Caco-2 (cell line): Measurements from ENCODE around the gene TOM1L1. TPM values are rescaled to one million over a fixed set of nuclear protein-coding genes. Genes with fewer than 3 reads are reported as not detected.
"Not testable (repeated sequence)": the region's sequence is repeated elsewhere in the genome, so short reads cannot be mapped to it uniquely, and the experiment has no call there.

Experiments
- BruUV-seq: library from RNA; stranded (reverse); fragments of 400-500 nt; replicated peaks from 2 replicates; lab custom pipeline; 2021; lab: Mats Ljungman, UMichigan
- CTCF ChIA-PET: fragments of 300-600 bp; sonication (Branson Sonifier 250); formaldehyde crosslinking; loops from one replicate; lab custom pipeline; 2022; ENCODE audit warnings: antibody characterized with exemption; lab: Charles Lee
- POLR2A ChIA-PET: fragments of 300-600 bp; sonication (Branson Sonifier 250); formaldehyde crosslinking; loops from one replicate; lab custom pipeline; 2022; ENCODE audit warnings: antibody characterized with exemption; lab: Charles Lee
- DNase-seq, 2 experiments: peaks; one replicate each; pipeline versions ENCODE4 v3.0.0 to v3.0.0-alpha.2; 2020 to 2022
- H3K27me3 ChIP-seq: replicated peaks from 2 replicates; pipeline ENCODE4 v1.6.0; 2011; ENCODE audit warnings: low read length; ENCODE audit not compliant: control insufficient read depth, insufficient read depth
- H3K36me3 ChIP-seq: 2 replicates; pipeline ENCODE4 v1.5.1; 2011; ENCODE audit warnings: low read length; ENCODE audit not compliant: control insufficient read depth, insufficient read depth
- H3K4me1 ChIP-seq: fragments of 250-450 bp; sonication (Bioruptor Pico); 2 replicates; pipeline ENCODE4 v1.5.1; 2020; ENCODE audit warnings: mild to moderate bottlenecking
- H3K4me3 ChIP-seq: 2 replicates; pipeline ENCODE4 v1.5.1; 2011; ENCODE audit warnings: low read depth, mild to moderate bottlenecking, control low read depth, low read length
- H3K9me3 ChIP-seq: fragments of 250-450 bp; sonication (Bioruptor Pico); 2 replicates; pipeline ENCODE4 v1.5.1; 2020; ENCODE audit warnings: mild to moderate bottlenecking, moderate library complexity
- H3K27ac Mint-ChIP-seq: one replicate; pipeline ENCODE4 v1.8.0; 2022; ENCODE audit warnings: mixed read lengths; ENCODE audit not compliant: unreplicated experiment
- H3K27me3 Mint-ChIP-seq: one replicate; pipeline ENCODE4 v1.8.0; 2022; ENCODE audit warnings: mixed read lengths; ENCODE audit not compliant: insufficient read depth, unreplicated experiment
- H3K36me3 Mint-ChIP-seq: one replicate; pipeline ENCODE4 v1.8.0; 2022; ENCODE audit warnings: mild to moderate bottlenecking, mixed read lengths; ENCODE audit not compliant: insufficient read depth, unreplicated experiment
- H3K4me1 Mint-ChIP-seq: one replicate; pipeline ENCODE4 v1.8.0; 2022; ENCODE audit warnings: low read depth, mixed read lengths; ENCODE audit not compliant: unreplicated experiment
- H3K4me3 Mint-ChIP-seq: one replicate; pipeline ENCODE4 v1.8.0; 2022; ENCODE audit warnings: mild to moderate bottlenecking, moderate library complexity, mixed read lengths; ENCODE audit not compliant: unreplicated experiment
- H3K9me3 Mint-ChIP-seq: one replicate; pipeline ENCODE4 v1.8.0; 2022; ENCODE audit warnings: mixed read lengths; ENCODE audit not compliant: unreplicated experiment
- CTCF ChIP-seq, 2 experiments: fragments of 200-600 bp in 1 of 2; IDR thresholded peaks; 1 replicate in 1 of 2; 2 replicates in 1 of 2; pipeline versions ENCODE4 v1.5.1 to v1.8.0; 2011 to 2022; ENCODE audit warnings: antibody characterized with exemption in 1 of 2, control low read depth in 1 of 2, inconsistent platforms in 1 of 2, low read depth in 1 of 2, low read length in 1 of 2, mild to moderate bottlenecking in 1 of 2, moderate library complexity in 1 of 2; ENCODE audit not compliant: insufficient read depth in 1 of 2, severe bottlenecking in 1 of 2, unreplicated experiment in 1 of 2
- intact Hi-C: fragments of 100-400 bp; cut with micrococcal nuclease; formaldehyde crosslinking; loops from one replicate; pipeline ENCODE4 v1.10.0; 2022; ENCODE audit not compliant: unreplicated experiment
- total RNA-seq: library from RNA; stranded (reverse); gene quantifications from 2 replicates; pipeline ENCODE4 v1.2.3, GENCODE V29; 2022

TOM1L1 gene
- total RNA-seq, 1 experiment from 2014 or later: 48.7 TPM

GRCh38 chr17:54870671-54871175, 29.9 kb upstream of the TOM1L1 start:
- BruUV-seq: no TSS peak
- H3K36me3 ChIP-seq: no peaks in the 10 kb centered on the region
- no peaks in the 10 kb centered on the region for H3K4me1 Mint-ChIP-seq
- H3K9me3 ChIP-seq: no peaks in the 10 kb centered on the region
- no peaks in the 10 kb centered on the region for H3K9me3 Mint-ChIP-seq
- no peak overlapping the region for H3K4me3 ChIP-seq
- no peak overlapping the region for H3K4me3 Mint-ChIP-seq
- no peaks in the 10 kb centered on the region for H3K4me1 ChIP-seq
- no peaks in the 10 kb centered on the region for H3K27me3 ChIP-seq
- ChIA-PET POLR2A (no interaction called here), CTCF (no interaction called here)
- H3K27me3 Mint-ChIP-seq: peaks cover 5% of the 10 kb centered on the region
- DNase-seq: no peak
- H3K36me3 Mint-ChIP-seq: no peaks in the 10 kb centered on the region
- no peak overlapping the region for H3K27ac Mint-ChIP-seq
- TF ChIP-seq CTCF (IDR thresholded peaks at IDR 0.05; ENCODE audit: insufficient read depth in 1 of 2, low read depth in 1 of 2, low read length in 1 of 2, severe bottlenecking in 1 of 2, unreplicated experiment in 1 of 2): no peak
- intact Hi-C loops: no loop called here

DNA sequence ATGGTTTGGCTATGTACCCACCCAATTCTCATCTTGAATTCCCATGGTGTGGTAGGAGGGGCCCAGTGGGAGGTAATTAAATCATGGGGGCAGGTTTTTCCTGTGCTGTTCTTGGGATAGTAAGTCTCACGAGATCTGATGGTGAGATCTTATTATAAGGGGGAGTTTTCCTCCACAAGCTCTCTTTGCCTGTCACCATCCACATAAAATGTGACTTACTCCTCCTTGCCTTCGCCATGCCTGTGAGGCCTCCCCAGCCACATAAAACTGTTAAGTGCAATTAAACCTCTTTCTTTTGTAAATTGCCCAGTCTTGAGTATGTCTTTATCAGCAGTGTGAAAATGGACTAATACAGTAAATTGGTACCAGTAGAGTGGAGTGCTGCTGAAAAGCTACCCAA, 24.7 kb upstream of the TOM1L1 start:
- H3K9me3 Mint-ChIP-seq, H3K27ac Mint-ChIP-seq, H3K4me1 Mint-ChIP-seq, H3K36me3 ChIP-seq, H3K36me3 Mint-ChIP-seq, DNase-seq, H3K4me1 ChIP-seq, BruUV-seq, H3K27me3 ChIP-seq, H3K4me3 Mint-ChIP-seq, intact Hi-C loops, H3K9me3 ChIP-seq, POLR2A ChIA-PET, H3K4me3 ChIP-seq: not testable (repeated sequence)
- H3K27me3 Mint-ChIP-seq: peaks cover 13% of the 10 kb centered on the region
- CTCF ChIA-PET: interaction anchor here (0.6 kb wide), 1 partner anchor 12 kb away, joined by 4 read pairs; no protein-coding TSS in a partner anchor

GRCh38 chr17:54876656-54877195, 23.9 kb upstream of the TOM1L1 start:
- no peak for TF ChIP-seq CTCF (IDR thresholded peaks at IDR 0.05; ENCODE audit: insufficient read depth in 1 of 2, low read depth in 1 of 2, low read length in 1 of 2, severe bottlenecking in 1 of 2, unreplicated experiment in 1 of 2)
- no peaks in the 10 kb centered on the region for H3K27me3 ChIP-seq
- Mint-ChIP-seq H3K27me3 (peaks cover 13% of the 10 kb centered on the region), H3K36me3 (no peaks in the 10 kb centered on the region), H3K9me3 (no peaks in the 10 kb centered on the region), H3K4me3 (no peak overlapping the region), H3K27ac (no peak overlapping the region), H3K4me1 (no peaks in the 10 kb centered on the region)
- no peak for DNase-seq
- H3K4me1 ChIP-seq: no peaks in the 10 kb centered on the region
- CTCF ChIA-PET: no interaction called here
- POLR2A ChIA-PET: no interaction called here
- no peak overlapping the region for H3K4me3 ChIP-seq
- no peaks in the 10 kb centered on the region for H3K36me3 ChIP-seq
- no peaks in the 10 kb centered on the region for H3K9me3 ChIP-seq
- intact Hi-C loops: no loop called here
- BruUV-seq: no TSS peak
